HCT116 (cell line): ENCODE results near the gene SORCS2. TPM values are rescaled to one million over a fixed set of nuclear protein-coding genes. Genes with fewer than 3 reads are reported as not detected.

Experiments used
- ATAC-seq: fragments of 200-7000 bp; cut with Tn5 transposase; 2 replicates; pipeline ENCODE4 v1.9.1; 2020; ENCODE audit warnings: mild to moderate bottlenecking, moderate library complexity
- BruUV-seq: library from RNA; stranded (reverse); fragments of 400-500 nt; replicated peaks from 2 replicates; lab custom pipeline; 2021; lab: Mats Ljungman, UMichigan
- CTCF ChIA-PET: fragments of 300-600 bp; sonication (Branson Sonifier 250); formaldehyde crosslinking; loops from one replicate; lab custom pipeline; 2021; ENCODE audit warnings: antibody characterized with exemption; lab: Charles Lee
- POLR2A ChIA-PET: fragments of 300-600, 350-600 bp; sonication (Branson Sonifier 250); formaldehyde crosslinking; loops from one replicate; lab custom pipeline; 2021; ENCODE audit warnings: antibody characterized with exemption; lab: Charles Lee
- RAD21 ChIA-PET, 2 experiments: fragments of 300-600 bp; sonication (Branson Sonifier 250); formaldehyde crosslinking; loops; one replicate each; lab custom pipeline; 2023; ENCODE audit warnings: low total read pairs in 2 of 2; ENCODE audit not compliant: uncharacterized antibody in 2 of 2, unreplicated experiment in 2 of 2, low non-redundant PET in 1 of 2; lab: Charles Lee
- DNase-seq: peaks from one replicate; pipeline ENCODE4 v3.0.0-alpha.2; 2010; ENCODE audit warnings: low read depth, low spot score
- H2AFZ ChIP-seq: fragments of 200-600 bp; shearing (Covaris generic), sonication (generic); 2 replicates; pipeline ENCODE4 v1.6.1; 2017; ENCODE audit warnings: low read depth, mixed run types, mixed read lengths, antibody characterized with exemption, low read length; ENCODE audit not compliant: poor library complexity, severe bottlenecking
- H3K27ac ChIP-seq: 2 replicates; pipeline ENCODE4 v1.5.1; 2012; ENCODE audit warnings: low read depth, low read length
- H3K27me3 ChIP-seq: fragments of 200-600 bp; sonication (generic); 2 replicates; pipeline ENCODE4 v1.6.1; 2016; ENCODE audit warnings: mixed run types, low read length, mixed read lengths; ENCODE audit not compliant: insufficient read depth
- H3K36me3 ChIP-seq, 2 experiments: fragments of 200-500 bp in 1 of 2; fragments of 200-600 bp in 1 of 2; sonication (Bioruptor generic) in 1 of 2; sonication (generic) in 1 of 2; 2 replicates each; pipeline versions ENCODE4 v1.5.1 to v1.6.1; 2014 to 2016; ENCODE audit warnings: low read length in 2 of 2, inconsistent platforms in 1 of 2, mixed read lengths in 1 of 2, mixed run types in 1 of 2; ENCODE audit not compliant: insufficient read depth in 2 of 2, control insufficient read depth in 1 of 2
- H3K4me1 ChIP-seq, 2 experiments: fragments of 200-600 bp in 1 of 2; sonication (generic) in 1 of 2; 2 replicates each; pipeline versions ENCODE4 v1.5.1 to v1.6.1; 2012 to 2017; ENCODE audit warnings: low read length in 2 of 2, inconsistent platforms in 1 of 2, mild to moderate bottlenecking in 1 of 2, mixed read lengths in 1 of 2, mixed run types in 1 of 2, moderate library complexity in 1 of 2; ENCODE audit not compliant: insufficient read depth in 2 of 2, control insufficient read depth in 1 of 2
- H3K4me2 ChIP-seq: fragments of 200-600 bp; sonication (generic); 2 replicates; pipeline ENCODE4 v1.6.1; 2017; ENCODE audit warnings: mixed run types, low read length, mixed read lengths
- H3K4me3 ChIP-seq, 2 experiments: fragments of 200-600 bp in 1 of 2; sonication (generic) in 1 of 2; replicated peaks in 1 of 2; 2 replicates each; pipeline ENCODE4 v1.5.1; 2011 to 2016; ENCODE audit warnings: low read length in 2 of 2, control low read depth in 1 of 2, low read depth in 1 of 2, mild to moderate bottlenecking in 1 of 2, mixed read lengths in 1 of 2, mixed run types in 1 of 2
- H3K79me2 ChIP-seq: fragments of 200-600 bp; sonication (generic); 2 replicates; pipeline ENCODE4 v1.6.1; 2017; ENCODE audit warnings: mild to moderate bottlenecking, mixed run types, low read length, moderate library complexity, mixed read lengths; ENCODE audit not compliant: insufficient read depth
- H3K9ac ChIP-seq: fragments of 200-600 bp; sonication (generic); 2 replicates; pipeline ENCODE4 v1.6.1; 2016; ENCODE audit warnings: low read length, mixed read lengths
- H3K9me2 ChIP-seq: fragments of 200-600 bp; sonication (generic), shearing (Covaris generic); 2 replicates; pipeline ENCODE4 v1.6.1; 2017; ENCODE audit warnings: mixed run types, mild to moderate bottlenecking, moderate library complexity; ENCODE audit not compliant: insufficient read depth
- H3K9me3 ChIP-seq, 2 experiments: fragments of 200-500 bp in 1 of 2; fragments of 200-600 bp in 1 of 2; sonication (Bioruptor generic) in 1 of 2; sonication (generic) in 1 of 2; 2 replicates each; pipeline ENCODE4 v1.6.1; 2014 to 2017; ENCODE audit warnings: low read length in 2 of 2, mixed read lengths in 2 of 2, inconsistent platforms in 1 of 2, low read depth in 1 of 2, mild to moderate bottlenecking in 1 of 2, mixed run types in 1 of 2, moderate library complexity in 1 of 2; ENCODE audit not compliant: control insufficient read depth in 1 of 2, insufficient read depth in 1 of 2
- H4K20me1 ChIP-seq: fragments of 200-600 bp; sonication (generic), shearing (Covaris generic); 2 replicates; pipeline ENCODE4 v1.6.1; 2017; ENCODE audit warnings: mixed run types, mild to moderate bottlenecking, moderate library complexity; ENCODE audit not compliant: insufficient read depth
- CBX3 ChIP-seq: IDR thresholded peaks from 2 replicates; pipeline ENCODE4 v1.6.1; 2012; ENCODE audit warnings: low read depth
- CTCF ChIP-seq, 3 experiments: fragments of 200-600 bp in 1 of 3; sonication (generic) in 1 of 3; IDR thresholded peaks in 2 of 3; conservative IDR thresholded peaks in 1 of 3; 2 replicates each; pipeline ENCODE4 v1.5.1; 2012 to 2017; ENCODE audit warnings: low read depth in 2 of 3, low read length in 2 of 3, antibody characterized with exemption in 1 of 3, borderline replicate concordance in 1 of 3, control low read depth in 1 of 3, mild to moderate bottlenecking in 1 of 3, mixed read lengths in 1 of 3, mixed run types in 1 of 3, moderate library complexity in 1 of 3; ENCODE audit not compliant: insufficient read depth in 1 of 3
- REST ChIP-seq: IDR thresholded peaks from 2 replicates; pipeline ENCODE4 v1.6.1; 2012; ENCODE audit warnings: low read depth
- SIN3A ChIP-seq: IDR thresholded peaks from 2 replicates; pipeline ENCODE4 v1.6.1; 2012; ENCODE audit warnings: low read depth
- SRF ChIP-seq: IDR thresholded peaks from 2 replicates; pipeline ENCODE4 v1.6.1; 2012; ENCODE audit warnings: low read depth
- ZFX ChIP-seq: fragments of 450-650 bp; IDR thresholded peaks from 2 replicates; pipeline ENCODE4 v1.6.1; 2017
- intact Hi-C: fragments of 100-400 bp; cut with micrococcal nuclease; formaldehyde crosslinking; loops from 2 replicates; pipeline ENCODE4 v1.10.0; 2022
- total RNA-seq: library from RNA; stranded (reverse); gene quantifications from one replicate; pipeline ENCODE4 v1.2.1, GENCODE V29; 2021; ENCODE audit not compliant: unreplicated experiment

SORCS2 gene
- total RNA-seq, 1 experiment from 2014 or later = 0.37 TPM

DNA sequence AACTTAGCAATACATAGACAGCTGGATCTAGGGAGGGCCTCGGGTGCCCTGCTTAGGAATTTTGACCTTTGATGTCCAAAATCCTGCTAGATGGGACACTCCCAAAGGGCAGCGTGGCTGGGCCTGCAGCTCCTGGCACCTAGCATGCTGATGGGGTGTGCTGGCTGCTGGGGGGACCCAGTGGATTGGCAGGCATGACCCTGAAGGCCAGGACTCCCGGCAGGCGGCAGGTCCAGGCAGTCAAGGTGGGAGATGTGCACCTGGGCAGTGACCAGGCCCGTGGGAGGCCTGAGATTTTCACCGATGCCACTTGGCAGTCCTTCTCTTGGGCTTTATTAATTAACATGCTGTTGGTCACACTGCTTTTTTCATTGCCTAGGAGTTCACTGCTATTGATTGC lies 158.1 kb downstream of the SORCS2 start:
- H2AFZ ChIP-seq = no peak overlapping the region
- intact Hi-C loops = no loop called here
- DNase-seq (no peak), ATAC-seq (no peak)
- H3K4me1 ChIP-seq = no peaks in the 10 kb centered on the region
- H3K9me2 ChIP-seq = no peaks in the 10 kb centered on the region
- no peaks in the 10 kb centered on the region for H3K79me2 ChIP-seq
- no peak overlapping the region for H3K4me2 ChIP-seq
- H3K9ac ChIP-seq = no peak overlapping the region
- H3K27ac ChIP-seq = no peak overlapping the region
- no peaks in the 10 kb centered on the region for H3K36me3 ChIP-seq
- BruUV-seq = no TSS peak
- no peaks in the 10 kb centered on the region for H4K20me1 ChIP-seq
- POLR2A ChIA-PET = no interaction called here
- H3K27me3 ChIP-seq = peaks cover 2% of the 10 kb centered on the region; the same call in 1 of the 2 replicates
- RAD21 ChIA-PET = no interaction called here
- H3K9me3 ChIP-seq = no peaks in the 10 kb centered on the region
- CTCF ChIA-PET = no interaction called here
- TF ChIP-seq SIN3A (no peak), REST (no peak), ZFX (no peak), CTCF (IDR thresholded peaks at IDR 0.05 in 2 of 3, conservative IDR thresholded peaks at IDR 0.05 in 1 of 3; ENCODE audit: borderline replicate concordance in 1 of 3, insufficient read depth in 1 of 3, low read depth in 2 of 3, low read length in 2 of 3) (no peak), CBX3 (no peak), SRF (no peak)
- TF ChIP-seq, all 23 proteins: peak for 0
- H3K4me3 ChIP-seq = no peak overlapping the region
